Left cardiac atrium (tissue), 4 donors: ENCODE measurements around the gene ALG12. TPM values are rescaled to one million over a fixed set of nuclear protein-coding genes. Genes with fewer than 3 reads are reported as not detected.
"Not testable (repeated sequence)": the region's sequence is repeated elsewhere in the genome, so short reads cannot be mapped to it uniquely, and the experiment has no call there.

Experiments
- ATAC-seq, 2 donors: fragments of 200-7000 bp; cut with Tn5 transposase; one replicate each; pipeline ENCODE4 v1.9.1; 2020; ENCODE audit warnings: mild to moderate bottlenecking in 2 of 2, moderate library complexity in 2 of 2
- DNase-seq: peaks from one replicate; pipeline ENCODE4 v3.0.0-alpha.2; 2020
- intact Hi-C, 2 donors: fragments of 100-400 bp; cut with DNase I; formaldehyde crosslinking; loops; one replicate each; pipeline versions ENCODE4 v1.14.1 to v1.15.1; 2022 to 2023
- microRNA-seq, 2 donors: library from miRNA; unstranded; fragments of <30 nt; microRNA quantifications; one replicate each; pipeline ENCODE4 v1.2.0, GENCODE V29; 2020
- total RNA-seq, 2 donors: library from RNA; stranded (reverse); fragmentation: NEBNext Ultra II Directional; extraction: Animal tissue kit (Norgen Biotek cat#: 25700); gene quantifications; one replicate each; pipeline ENCODE4 v1.2.1, GENCODE V29; 2021
- donor health status: DM: no; HTN: yes; CAD: no.
- donor health status: DM: no; HTN: yes; CAD: no; lungs with severe emphysema.
- donor health status: DM: yes; HTN: yes; CAD: no.
- donor health status: Dilated cardiomyopathy.

Gene ALG12
- total RNA-seq, 2 donors from 2014 or later: 15.3 to 15.9 TPM

DNA sequence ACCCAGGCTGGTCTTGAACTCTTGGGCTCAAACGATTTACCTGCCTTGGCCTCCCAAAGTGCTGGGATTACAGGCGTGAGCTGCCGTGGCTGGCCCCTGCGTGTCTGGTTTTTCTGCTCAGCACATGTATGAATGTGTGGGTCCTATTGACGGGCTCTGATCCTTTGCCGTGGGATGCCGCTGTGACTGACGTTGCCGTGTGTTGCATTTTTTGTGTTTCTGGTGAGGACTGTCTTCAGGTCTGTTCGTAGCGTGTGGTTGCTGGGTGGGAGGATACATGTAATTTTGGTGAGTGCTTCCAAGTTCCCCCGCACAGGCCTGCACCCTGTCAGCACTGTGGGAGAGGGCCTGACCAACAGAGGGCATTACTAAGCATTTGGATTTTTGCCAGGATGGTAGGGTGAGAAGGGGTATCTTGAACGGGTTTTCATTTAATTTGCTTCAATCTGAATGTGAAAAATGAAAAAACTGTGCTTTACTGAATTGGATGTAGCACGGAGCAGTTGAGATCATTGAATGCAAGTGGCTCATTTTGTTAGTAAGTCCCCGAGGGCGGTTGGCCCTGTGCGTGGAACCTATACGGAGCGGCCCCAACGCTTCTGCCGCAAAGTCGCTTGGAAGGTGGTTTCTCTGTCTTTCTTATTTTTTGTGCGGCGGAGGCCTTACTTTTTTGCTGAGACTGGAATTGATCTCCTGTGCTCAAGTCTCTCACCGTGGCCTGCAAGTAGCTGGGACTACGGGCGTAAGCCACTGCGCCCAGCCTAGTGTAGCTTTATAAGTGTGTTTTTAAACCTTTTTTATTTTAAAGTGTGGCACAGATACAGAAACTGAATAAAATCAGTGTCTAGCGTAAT lies 56.4 kb downstream of the ALG12 start:
- DNase-seq: no peak
- ATAC-seq: peak; percentile 5 to 38
- intact Hi-C loops: no loop called here

DNA sequence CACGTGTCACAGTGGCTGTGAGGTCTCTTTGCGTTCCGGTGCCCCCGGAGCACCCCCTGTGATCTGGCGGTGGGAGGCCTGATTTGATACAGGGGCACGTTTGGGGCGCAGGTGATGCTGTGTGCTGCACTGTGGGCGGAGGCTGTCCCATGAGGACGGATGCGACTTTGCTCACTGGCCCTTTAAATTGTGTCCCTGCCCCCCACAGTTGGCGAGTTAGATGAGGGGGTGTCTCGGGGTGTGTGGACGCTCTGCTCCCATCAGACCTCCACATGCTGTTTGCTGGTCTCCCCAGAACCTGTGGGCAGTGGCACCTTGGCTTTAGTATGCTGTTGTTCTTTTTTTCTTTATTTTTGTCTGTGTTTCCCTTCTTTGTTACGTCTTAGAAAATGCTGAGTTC lies 59.4 kb downstream of the ALG12 start:
- ATAC-seq (no peak), DNase-seq (no peak)
- intact Hi-C loops: loop anchor here in 1 of 2 donors (5.0 kb wide), 1 partner anchor 58 kb away; the partner anchor contains the start of genes ALG12 and CRELD2

DNA sequence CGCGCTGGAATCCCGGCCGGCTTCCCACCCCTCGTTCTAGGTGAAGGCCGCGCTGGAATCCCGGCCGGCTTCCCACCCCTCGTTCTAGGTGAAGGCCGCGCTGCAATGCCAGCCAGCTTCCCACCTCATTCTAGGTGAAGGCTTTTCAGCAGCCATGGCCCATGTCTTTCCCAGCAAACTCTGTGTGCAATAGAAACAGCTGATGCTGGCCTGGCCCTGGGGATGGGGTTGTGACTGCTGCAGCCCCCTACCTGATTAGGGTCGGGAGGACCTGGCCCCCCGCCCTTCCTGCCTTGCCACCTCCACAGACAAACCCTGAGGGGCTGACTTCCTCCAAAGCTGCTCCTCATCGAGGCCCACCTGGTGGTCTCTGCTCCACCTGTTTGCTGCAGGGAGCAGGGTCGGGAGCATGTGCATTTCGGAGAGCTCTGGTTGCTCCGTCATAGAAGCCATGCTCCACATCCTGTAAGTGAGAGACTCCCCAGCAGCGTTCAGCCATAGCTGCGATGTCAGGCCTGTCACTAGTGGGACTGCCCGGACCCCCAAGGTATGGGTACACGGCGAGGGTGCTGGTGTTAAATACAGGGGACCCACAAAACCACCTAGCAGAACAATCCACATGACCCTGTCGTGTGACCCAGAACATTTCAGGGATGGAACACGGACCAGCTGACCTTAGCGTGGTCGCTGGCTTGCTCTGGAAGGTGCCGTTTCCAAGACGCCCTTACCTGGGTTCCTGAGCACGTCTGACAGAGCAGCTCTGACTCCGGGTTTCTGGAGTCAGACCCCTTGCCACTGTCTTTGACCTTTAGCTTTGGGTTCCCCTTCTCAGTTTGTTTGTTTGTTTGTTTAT lies 61.2 kb downstream of the ALG12 start:
- ATAC-seq: no peak
- intact Hi-C loops: loop anchor here in 1 of 2 donors (5.0 kb wide), 1 partner anchor 60 kb away; the partner anchor contains the start of genes ALG12 and CRELD2
- no peak for DNase-seq

GRCh38 chr22:49856343-49856742 lies 61.9 kb downstream of the ALG12 start:
- no peak for DNase-seq
- ATAC-seq: no peak
- intact Hi-C loops: loop anchor here in 1 of 2 donors (5.0 kb wide), 1 partner anchor 61 kb away; the partner anchor contains the start of genes ALG12 and CRELD2

DNA sequence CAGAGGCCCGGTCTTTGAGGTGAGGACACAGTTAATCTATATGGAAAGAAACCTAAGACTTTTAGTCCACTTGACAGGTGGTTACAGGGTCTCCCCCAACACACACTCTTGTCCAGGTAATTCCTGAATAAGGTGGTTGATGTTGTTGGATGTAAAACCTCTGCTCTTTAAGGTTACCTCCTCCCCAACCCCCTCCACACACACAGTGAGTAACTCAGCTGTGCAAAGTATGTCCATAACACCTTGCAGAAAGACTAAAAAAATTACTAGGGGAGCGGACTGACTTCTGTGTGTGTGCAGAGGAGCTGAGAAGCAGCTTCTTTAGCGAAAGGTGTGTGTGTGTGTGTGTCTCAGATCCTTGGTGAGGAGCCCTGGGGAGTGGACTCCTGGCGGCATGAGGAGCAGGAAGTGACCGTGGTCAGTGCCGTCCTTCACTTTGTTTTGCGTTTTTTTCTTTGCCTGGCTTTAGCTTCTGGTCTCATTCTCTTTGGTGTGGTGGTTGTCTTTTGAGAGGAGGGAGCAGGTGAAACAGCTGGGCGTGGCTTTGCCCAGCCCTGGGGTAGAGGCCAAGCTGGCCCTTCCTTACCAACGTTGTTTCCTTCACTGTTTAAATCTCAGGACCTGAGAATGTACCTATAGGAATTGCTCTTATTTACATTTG lies 62.9 kb downstream of the ALG12 start:
- intact Hi-C loops: loop anchor here in 1 of 2 donors (5.0 kb wide), 1 partner anchor 62 kb away; the partner anchor contains the start of genes ALG12 and CRELD2
- no peak for ATAC-seq
- no peak for DNase-seq

- ATAC-seq (no peak), DNase-seq (peak; percentile 55)
- intact Hi-C loops: no loop called here
These were observed 64.0 kb downstream of the ALG12 start for GRCh38 chr22:49853981-49854831.

DNA sequence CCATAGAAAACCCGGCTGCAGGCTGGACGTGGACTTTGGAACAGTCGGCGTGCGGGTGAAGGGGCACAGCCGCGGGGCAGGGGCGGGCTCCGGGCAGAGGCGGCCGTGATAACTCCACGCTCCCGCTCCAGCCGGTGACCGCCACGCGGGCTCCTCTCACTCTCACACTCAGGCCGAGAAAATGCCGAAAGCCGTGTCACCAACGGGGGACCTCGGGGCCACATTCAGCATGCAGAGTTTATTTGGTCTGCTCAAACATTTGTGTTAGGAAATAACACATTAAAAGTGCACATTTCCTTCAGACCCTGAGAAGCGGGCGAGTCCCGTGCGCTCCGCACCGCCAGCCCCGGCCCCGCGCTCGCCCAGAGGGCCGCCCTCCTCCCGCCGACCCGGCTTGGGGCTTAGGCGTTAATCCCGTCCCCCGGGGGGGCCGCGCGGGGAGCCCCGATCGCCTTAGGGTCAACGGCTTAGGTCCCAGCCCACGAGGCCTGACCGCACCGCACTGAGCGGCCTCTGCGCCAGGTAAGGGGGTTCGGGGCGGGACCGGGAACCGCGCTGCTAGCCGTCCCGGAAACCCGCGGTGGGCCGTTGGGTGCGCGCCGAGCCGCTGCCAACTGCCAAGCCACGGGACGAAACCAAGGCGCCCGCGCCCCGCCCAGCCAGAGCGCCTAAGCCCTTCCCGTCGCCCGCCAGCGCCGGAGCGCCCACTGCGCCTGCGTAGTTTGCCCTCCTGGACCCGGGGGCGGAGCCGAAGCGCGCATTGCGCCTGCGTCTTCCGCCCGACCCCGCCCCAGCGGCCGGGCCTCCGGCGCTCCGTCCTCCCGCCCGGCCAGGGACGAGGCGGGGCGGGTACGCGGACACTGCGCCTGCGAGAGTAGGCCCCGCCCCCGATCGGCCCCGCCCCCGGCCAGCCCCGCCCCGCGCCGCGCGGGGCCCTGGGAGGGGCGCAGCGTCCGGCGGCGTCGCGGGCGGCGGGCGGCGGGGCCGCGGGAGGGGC lies 65.0 kb downstream of the ALG12 start, which contains the start of gene ZBED4:
TSS of gene ZBED4 (plus strand) at position 947 of the 997 bp plus-strand sequence. CDS start 29,819 bp downstream, outside the sequence.
- DNase-seq: peak; percentile 99
- peak; percentile 95 for ATAC-seq
- intact Hi-C loops: no loop called here

DNA sequence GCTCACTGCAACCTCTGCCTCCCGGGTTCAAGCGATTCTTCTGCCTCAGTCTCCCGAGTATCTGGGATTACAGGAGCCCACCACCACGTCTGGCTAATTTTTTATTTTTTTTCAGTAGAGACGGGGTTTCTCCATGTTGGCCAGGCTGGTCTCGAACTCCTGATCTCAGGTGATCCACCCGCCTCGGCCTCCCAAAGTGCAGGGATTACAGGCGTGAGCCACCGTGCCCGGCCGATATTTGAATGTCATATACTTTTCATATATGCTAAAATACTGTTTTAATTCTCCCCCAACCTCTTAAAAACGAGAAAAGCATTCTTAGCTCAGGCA lies 65.7 kb downstream of the ALG12 start:
- intact Hi-C loops, DNase-seq, ATAC-seq: not testable (repeated sequence)

DNA sequence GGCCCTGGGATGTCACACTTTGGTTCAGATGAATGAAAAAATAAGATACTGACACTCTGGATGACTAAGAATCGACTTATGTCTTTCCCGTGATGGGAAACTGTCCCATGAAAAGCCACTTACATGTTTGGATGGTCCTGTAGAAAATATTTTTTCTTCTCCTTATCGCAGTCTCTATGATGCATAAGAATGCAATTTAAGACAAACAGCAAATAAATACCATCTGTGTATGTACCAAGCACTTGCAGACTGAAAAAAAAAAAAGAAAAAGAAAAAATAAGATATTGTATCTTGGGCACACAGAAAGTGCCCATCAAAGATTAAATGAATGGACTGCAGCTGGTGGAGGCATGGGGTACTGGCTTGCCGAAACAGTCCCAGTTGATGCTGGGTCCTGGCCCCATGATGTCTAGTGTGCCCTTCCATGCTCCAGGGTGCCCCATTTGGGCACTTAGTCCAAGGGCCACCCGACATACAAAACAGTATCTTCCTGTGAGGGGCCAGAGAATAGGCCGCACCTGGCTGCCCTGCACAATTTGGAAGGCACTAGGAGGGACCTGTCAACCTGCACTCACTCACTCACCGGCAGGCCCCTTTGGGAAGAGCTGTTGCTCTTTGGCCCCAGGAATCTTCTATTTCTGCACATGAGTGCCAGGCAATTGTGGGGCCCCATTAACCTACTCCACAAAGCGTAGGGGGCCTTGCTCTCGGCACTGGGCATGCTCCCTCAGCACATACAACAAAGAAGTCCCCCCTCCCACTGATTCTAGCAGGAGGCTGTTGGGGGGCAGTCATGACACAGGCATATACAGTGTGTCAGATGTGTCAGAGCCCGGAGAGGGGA lies 67.1 kb downstream of the ALG12 start:
- DNase-seq: no peak
- intact Hi-C loops: no loop called here
- ATAC-seq: no peak

Small RNA genes within 50 kb of the gene (microRNA-seq; reads per million reads assigned to microRNA genes)
- 0 to 0.54 reads per million in 2 donors for gene MIR6821

Other genes with a start within 250 kb of the ALG12 start
- 10 to 100 TPM; 17.8 to 19.6 TPM for gene BRD1, start 90.6 kb downstream of the ALG12 start, total RNA-seq
- gene ZBED4, start 64.6 kb downstream of the ALG12 start, total RNA-seq: 1 to 10 TPM; 4.4 to 6.7 TPM
- gene CRELD2, start 196 bp upstream of the ALG12 start, total RNA-seq: 10 to 100 TPM; 30.1 to 43.7 TPM
- 10 to 100 TPM; 44.1 to 66.8 TPM for gene PIM3, start 42.3 kb upstream of the ALG12 start, total RNA-seq
- not detected for gene IL17REL, start 94.3 kb upstream of the ALG12 start, total RNA-seq
- not detected for gene TTLL8, start 139.9 kb upstream of the ALG12 start, total RNA-seq
- gene MLC1, start 167.0 kb upstream of the ALG12 start, total RNA-seq: under 1 TPM; 0.29 to 0.41 TPM
- gene MOV10L1, start 171.6 kb upstream of the ALG12 start, total RNA-seq: 1 to 10 TPM in 1 of 2 donors, under 1 TPM in 1; 0.71 to 1.2 TPM